Measurements from ENCODE around the gene CMSS1.
"Not testable (repeated sequence)": the region's sequence is repeated elsewhere in the genome, so short reads cannot be mapped to it uniquely, and the experiment has no call there.

The CMSS1 gene

DNA sequence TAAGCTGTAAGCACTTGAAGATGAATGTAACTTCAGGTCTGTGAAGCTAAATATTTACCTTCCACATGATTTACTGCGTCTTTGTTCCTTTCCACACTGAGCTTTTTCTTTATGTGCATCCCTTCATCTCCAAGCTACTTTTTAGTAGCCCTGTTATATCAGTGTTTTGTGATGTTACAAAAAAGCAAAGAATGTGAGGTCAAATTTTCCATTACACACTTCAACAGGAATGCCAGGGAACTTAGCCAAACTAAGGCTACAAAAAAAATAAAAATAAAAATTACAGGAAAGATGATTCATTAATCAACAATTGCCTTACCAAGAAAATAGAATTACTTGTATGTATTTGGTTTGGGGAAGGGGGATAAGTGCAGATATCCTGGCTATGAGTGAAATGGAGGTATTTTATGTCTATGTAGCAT lies 223.7 kb downstream of the CMSS1 start:
- Histone ChIP-seq H3K4me3 (ENCODE audit: low read length) (no peak overlapping the region), H3K9ac (ENCODE audit: low read length) (no peak overlapping the region), H3K4me1 (ENCODE audit: control insufficient read depth, insufficient read depth, low read length) (peaks cover 20% of the 10 kb centered on the region), H3K27me3 (ENCODE audit: control insufficient read depth, insufficient read depth, low read length) (no peaks in the 10 kb centered on the region), H3K36me3 (ENCODE audit: control insufficient read depth, insufficient read depth, low read length) (no peaks in the 10 kb centered on the region), H3K9me3 (ENCODE audit: control insufficient read depth, low read length) (no peaks in the 10 kb centered on the region)

DNA sequence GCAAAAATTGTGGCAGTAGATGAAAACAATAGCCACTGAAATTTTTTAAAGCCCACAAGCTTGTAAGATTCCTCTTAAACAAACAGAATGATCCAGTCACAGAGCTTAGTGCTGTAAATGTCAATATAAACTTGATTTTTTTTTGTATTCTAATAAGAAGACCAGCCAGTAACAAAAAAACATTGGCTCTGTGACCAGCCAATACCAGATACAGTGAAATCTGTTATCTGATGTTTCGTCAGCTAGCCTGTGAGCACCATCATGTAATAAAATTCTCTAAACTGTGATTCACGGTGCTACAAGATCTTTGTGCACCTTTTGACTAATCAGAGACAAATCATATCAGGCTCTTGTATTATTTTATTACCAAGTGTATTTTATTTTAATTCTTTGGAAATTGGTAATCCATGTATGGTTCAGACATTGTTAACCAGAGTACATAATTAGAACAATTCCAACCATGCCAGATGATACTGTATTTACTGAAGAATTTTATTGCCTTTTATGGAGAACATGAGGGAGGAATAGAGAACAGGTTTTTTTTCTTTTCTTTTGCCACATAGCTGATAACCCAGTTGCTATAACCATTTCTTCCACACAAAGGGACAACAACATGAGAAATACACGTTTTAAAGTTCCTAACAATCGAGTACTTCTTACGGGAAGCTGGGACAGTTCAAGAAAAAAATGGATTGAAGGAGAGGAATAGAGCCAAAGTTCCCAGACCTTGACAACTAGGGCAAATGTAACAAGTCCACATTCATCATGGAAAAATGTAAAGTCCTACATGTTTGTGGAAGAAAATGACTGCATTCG lies 224.7 kb downstream of the CMSS1 start:
- Histone ChIP-seq H3K9me3 (ENCODE audit: control insufficient read depth, low read length) (no peaks in the 10 kb centered on the region), H3K36me3 (ENCODE audit: control insufficient read depth, insufficient read depth, low read length) (no peaks in the 10 kb centered on the region), H3K4me3 (ENCODE audit: low read length) (no peak overlapping the region), H3K9ac (ENCODE audit: low read length) (no peak overlapping the region), H3K4me1 (ENCODE audit: control insufficient read depth, insufficient read depth, low read length) (peaks cover 26% of the 10 kb centered on the region), H3K27me3 (ENCODE audit: control insufficient read depth, insufficient read depth, low read length) (no peaks in the 10 kb centered on the region)

DNA sequence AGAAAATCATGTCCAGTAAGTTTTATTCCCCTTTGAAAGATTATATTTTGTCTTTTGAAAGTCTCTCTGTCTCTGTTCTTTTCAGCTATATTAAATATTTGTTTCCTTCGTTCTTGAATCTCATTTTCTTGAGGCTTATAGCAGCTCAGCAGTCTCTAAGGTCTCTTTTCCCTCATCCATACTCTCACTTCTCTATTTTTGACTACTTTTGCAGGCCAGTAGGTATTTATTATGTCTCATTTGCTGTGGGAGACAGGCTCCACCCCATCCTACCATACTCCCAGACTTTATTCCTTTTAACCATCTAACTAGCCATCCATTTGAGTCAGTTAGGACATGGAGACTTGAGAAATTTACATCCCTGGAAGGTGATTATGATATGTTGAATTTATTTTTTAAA lies 225.6 kb downstream of the CMSS1 start:
- Histone ChIP-seq H3K4me1 (ENCODE audit: control insufficient read depth, insufficient read depth, low read length) (peaks cover 35% of the 10 kb centered on the region), H3K9me3 (ENCODE audit: control insufficient read depth, low read length) (no peaks in the 10 kb centered on the region), H3K27me3 (ENCODE audit: control insufficient read depth, insufficient read depth, low read length) (no peaks in the 10 kb centered on the region), H3K9ac (ENCODE audit: low read length) (no peak overlapping the region), H3K36me3 (ENCODE audit: control insufficient read depth, insufficient read depth, low read length) (no peaks in the 10 kb centered on the region), H3K4me3 (ENCODE audit: low read length) (no peak overlapping the region)

DNA sequence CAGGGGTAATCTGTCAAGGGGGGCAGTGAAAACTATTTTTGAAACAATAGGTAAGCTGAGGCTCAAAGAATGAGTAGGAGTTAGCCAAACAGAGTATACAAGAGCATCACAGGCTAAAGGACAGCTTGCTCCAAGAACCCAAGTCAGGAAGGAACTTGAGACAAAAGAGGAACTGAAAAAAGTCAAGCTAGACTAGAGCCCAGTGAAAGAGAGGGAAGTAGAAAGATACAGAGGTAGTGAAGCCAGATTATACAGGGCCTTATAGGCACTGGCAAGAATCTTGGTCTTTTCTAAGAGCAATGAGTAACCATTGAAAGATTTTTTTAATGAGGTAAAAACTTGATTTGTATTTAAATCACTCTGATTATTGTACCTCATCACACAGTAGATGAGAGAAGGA lies 226.7 kb downstream of the CMSS1 start:
- H3K9ac ChIP-seq (ENCODE audit: low read length): no peak overlapping the region
- H3K4me1 ChIP-seq (ENCODE audit: control insufficient read depth, insufficient read depth, low read length): peaks cover 37% of the 10 kb centered on the region
- H3K4me3 ChIP-seq (ENCODE audit: low read length): no peak overlapping the region
- no peaks in the 10 kb centered on the region for H3K9me3 ChIP-seq (ENCODE audit: control insufficient read depth, low read length)
- H3K27me3 ChIP-seq (ENCODE audit: control insufficient read depth, insufficient read depth, low read length): no peaks in the 10 kb centered on the region
- H3K36me3 ChIP-seq (ENCODE audit: control insufficient read depth, insufficient read depth, low read length): no peaks in the 10 kb centered on the region

DNA sequence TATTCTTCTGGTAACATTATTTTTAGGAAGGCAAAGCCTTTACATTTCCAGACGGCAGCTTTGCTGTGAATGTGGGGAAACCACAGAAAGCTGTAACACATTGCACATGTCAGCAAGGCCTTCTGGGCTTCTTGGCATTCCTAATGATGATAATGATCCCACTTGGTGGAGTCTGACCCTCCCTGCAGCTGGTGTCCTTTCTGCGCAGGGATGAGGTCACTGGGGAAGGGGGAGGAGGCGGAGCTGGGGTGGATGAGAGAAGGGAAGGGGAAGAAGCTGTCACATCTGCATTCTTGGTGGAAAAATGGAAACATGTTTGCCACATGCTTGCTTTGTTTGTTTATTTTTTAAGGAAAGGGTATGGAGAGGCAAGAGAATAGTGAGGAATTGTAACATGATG lies 228.0 kb downstream of the CMSS1 start:
- H3K9me3 ChIP-seq (ENCODE audit: control insufficient read depth, low read length): no peaks in the 10 kb centered on the region
- H3K4me1 ChIP-seq (ENCODE audit: control insufficient read depth, insufficient read depth, low read length): peaks cover 33% of the 10 kb centered on the region
- H3K4me3 ChIP-seq (ENCODE audit: low read length): no peak overlapping the region
- no peaks in the 10 kb centered on the region for H3K27me3 ChIP-seq (ENCODE audit: control insufficient read depth, insufficient read depth, low read length)
- H3K36me3 ChIP-seq (ENCODE audit: control insufficient read depth, insufficient read depth, low read length): no peaks in the 10 kb centered on the region
- H3K9ac ChIP-seq (ENCODE audit: low read length): no peak overlapping the region

DNA sequence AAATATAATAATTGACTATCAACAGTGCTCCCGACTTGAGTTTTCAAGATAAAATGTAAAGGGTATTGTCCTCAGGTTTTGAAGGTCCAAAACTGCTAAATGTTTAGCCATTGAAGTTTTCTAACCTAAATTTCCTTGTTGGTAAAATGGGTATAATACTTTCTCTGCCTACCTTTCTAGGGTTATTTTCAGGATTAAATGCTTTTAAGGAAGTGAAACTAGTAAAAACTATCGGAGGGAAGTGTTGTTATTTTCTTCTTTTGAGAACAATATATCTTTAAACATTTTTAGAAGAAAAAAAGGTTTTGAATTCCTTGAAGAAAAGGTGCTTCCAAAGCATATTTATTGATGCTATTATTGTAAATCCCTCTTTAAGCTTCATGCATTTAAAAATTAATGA lies 229.3 kb downstream of the CMSS1 start:
- Histone ChIP-seq H3K9ac (ENCODE audit: low read length) (peak overlapping the region; percentile 17), H3K36me3 (ENCODE audit: control insufficient read depth, insufficient read depth, low read length) (no peaks in the 10 kb centered on the region), H3K4me1 (ENCODE audit: control insufficient read depth, insufficient read depth, low read length) (peaks cover 22% of the 10 kb centered on the region), H3K4me3 (ENCODE audit: low read length) (no peak overlapping the region), H3K27me3 (ENCODE audit: control insufficient read depth, insufficient read depth, low read length) (no peaks in the 10 kb centered on the region), H3K9me3 (ENCODE audit: control insufficient read depth, low read length) (no peaks in the 10 kb centered on the region)

DNA sequence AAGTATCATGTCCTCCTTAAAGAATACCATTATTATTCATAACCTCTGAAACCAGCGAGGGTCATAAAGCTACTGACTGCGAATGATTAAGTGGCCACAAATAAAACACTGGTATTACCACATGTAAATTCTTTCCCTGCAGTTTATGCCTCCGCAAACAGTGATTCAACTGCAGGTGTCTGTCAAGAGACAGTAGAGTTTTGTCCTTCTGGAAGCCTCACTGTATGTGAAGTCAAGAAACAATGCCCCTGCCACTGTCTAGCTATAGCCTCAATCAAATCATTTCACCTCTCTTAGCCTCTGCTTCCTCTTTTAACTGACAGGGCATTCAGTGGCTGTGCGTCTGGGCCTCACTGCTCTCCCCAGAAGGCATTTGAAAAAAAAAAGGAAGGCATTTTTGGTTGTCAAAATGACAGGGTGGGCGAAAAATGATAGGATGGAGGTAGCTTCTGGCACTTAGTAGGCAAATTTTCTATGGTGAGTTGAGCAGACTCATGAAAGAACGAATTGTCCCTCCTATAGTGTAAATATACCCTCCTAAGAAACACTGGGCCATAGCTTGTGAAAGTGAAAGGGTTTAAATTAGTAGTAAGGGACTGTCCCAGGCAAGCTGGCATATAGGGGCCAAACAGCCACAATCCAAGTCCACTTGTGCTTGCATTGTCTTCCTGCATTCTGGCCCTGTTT lies 229.9 kb downstream of the CMSS1 start:
- Histone ChIP-seq H3K9ac (ENCODE audit: low read length) (peak overlapping the region; percentile 20), H3K27me3 (ENCODE audit: control insufficient read depth, insufficient read depth, low read length) (no peaks in the 10 kb centered on the region), H3K4me1 (ENCODE audit: control insufficient read depth, insufficient read depth, low read length) (peaks cover 22% of the 10 kb centered on the region), H3K9me3 (ENCODE audit: control insufficient read depth, low read length) (no peaks in the 10 kb centered on the region), H3K36me3 (ENCODE audit: control insufficient read depth, insufficient read depth, low read length) (no peaks in the 10 kb centered on the region), H3K4me3 (ENCODE audit: low read length) (no peak overlapping the region)

DNA sequence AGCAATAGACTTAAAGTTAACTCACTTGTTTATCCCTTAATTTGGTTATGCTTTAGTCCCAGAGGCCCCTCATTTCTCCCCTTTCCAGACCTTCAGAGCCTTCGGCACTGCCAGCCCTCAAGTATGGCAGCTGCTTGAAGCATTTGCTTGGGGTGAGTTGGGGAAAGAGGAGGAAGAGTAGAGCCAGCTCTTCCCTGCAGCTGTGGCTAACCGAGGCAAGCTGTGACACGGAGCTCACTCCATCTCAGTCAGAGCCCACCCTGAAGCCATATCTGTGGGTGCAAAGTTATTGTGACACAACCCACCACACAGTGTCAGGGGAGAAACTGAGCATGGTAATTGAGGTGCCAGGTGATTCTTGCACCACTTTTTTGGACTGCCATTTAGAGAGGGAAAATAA lies 230.6 kb downstream of the CMSS1 start:
- H3K27me3 ChIP-seq (ENCODE audit: control insufficient read depth, insufficient read depth, low read length): no peaks in the 10 kb centered on the region
- H3K9ac ChIP-seq (ENCODE audit: low read length): no peak overlapping the region
- no peaks in the 10 kb centered on the region for H3K36me3 ChIP-seq (ENCODE audit: control insufficient read depth, insufficient read depth, low read length)
- H3K4me3 ChIP-seq (ENCODE audit: low read length): no peak overlapping the region
- peaks cover 23% of the 10 kb centered on the region for H3K4me1 ChIP-seq (ENCODE audit: control insufficient read depth, insufficient read depth, low read length)
- no peaks in the 10 kb centered on the region for H3K9me3 ChIP-seq (ENCODE audit: control insufficient read depth, low read length)

DNA sequence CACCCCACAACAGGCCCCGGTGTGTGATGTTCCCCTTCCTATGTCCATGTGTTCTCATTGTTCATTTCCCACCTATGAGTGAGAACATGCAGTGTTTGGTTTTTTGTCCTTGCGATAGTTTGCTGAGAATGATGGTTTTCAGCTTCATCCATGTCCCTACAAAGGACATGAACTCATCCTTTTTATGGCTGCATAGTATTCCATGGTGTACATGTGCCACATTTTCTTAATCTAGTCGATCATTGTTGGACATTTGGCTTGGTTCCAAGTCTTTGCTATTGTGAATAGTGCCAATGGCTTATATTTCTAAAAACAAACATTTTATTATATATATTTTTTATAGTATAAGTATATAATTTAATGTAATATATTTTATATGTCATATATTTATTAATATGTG lies 233.9 kb downstream of the CMSS1 start:
- H3K4me1 ChIP-seq (ENCODE audit: control insufficient read depth, insufficient read depth, low read length): peaks cover 31% of the 10 kb centered on the region
- not testable (repeated sequence) for H3K9ac ChIP-seq (ENCODE audit: low read length); H3K9me3 ChIP-seq (ENCODE audit: control insufficient read depth, low read length); H3K4me3 ChIP-seq (ENCODE audit: low read length); H3K27me3 ChIP-seq (ENCODE audit: control insufficient read depth, insufficient read depth, low read length); H3K36me3 ChIP-seq (ENCODE audit: control insufficient read depth, insufficient read depth, low read length)

DNA sequence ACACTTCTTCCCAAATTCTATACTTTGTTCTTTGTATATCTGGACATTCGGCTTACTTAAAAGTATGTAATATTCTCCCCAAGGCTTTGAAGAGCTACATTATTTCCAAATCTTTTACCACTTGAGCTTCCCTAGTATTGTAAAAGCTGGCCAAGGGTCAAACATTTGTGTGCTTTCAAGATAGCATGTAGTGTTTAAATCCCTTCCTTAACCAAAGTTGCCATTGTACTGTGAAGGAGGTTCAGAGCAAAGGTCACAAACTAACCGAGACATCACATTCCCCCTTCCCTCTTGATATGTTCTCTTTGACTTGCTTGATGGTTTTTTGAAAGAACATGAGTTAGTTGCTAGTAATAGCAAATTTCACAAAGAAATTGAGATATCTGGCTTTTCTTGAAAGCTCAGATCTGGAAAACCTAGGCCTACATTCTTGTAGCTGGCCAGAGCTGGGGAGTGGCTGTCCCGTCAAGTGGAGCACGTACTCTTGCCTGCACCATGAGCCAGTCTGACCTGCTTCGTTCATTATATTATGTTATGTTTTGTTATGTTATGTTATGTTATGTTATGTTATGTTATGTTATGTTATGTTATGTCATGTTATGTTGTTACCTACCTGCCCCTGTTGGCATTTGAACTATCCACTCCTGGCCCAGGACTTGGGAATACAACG lies 236.4 kb downstream of the CMSS1 start:
- no peak overlapping the region for H3K4me3 ChIP-seq (ENCODE audit: low read length)
- no peaks in the 10 kb centered on the region for H3K27me3 ChIP-seq (ENCODE audit: control insufficient read depth, insufficient read depth, low read length)
- no peaks in the 10 kb centered on the region for H3K9me3 ChIP-seq (ENCODE audit: control insufficient read depth, low read length)
- no peak overlapping the region for H3K9ac ChIP-seq (ENCODE audit: low read length)
- no peaks in the 10 kb centered on the region for H3K36me3 ChIP-seq (ENCODE audit: control insufficient read depth, insufficient read depth, low read length)
- peaks cover 15% of the 10 kb centered on the region for H3K4me1 ChIP-seq (ENCODE audit: control insufficient read depth, insufficient read depth, low read length)

DNA sequence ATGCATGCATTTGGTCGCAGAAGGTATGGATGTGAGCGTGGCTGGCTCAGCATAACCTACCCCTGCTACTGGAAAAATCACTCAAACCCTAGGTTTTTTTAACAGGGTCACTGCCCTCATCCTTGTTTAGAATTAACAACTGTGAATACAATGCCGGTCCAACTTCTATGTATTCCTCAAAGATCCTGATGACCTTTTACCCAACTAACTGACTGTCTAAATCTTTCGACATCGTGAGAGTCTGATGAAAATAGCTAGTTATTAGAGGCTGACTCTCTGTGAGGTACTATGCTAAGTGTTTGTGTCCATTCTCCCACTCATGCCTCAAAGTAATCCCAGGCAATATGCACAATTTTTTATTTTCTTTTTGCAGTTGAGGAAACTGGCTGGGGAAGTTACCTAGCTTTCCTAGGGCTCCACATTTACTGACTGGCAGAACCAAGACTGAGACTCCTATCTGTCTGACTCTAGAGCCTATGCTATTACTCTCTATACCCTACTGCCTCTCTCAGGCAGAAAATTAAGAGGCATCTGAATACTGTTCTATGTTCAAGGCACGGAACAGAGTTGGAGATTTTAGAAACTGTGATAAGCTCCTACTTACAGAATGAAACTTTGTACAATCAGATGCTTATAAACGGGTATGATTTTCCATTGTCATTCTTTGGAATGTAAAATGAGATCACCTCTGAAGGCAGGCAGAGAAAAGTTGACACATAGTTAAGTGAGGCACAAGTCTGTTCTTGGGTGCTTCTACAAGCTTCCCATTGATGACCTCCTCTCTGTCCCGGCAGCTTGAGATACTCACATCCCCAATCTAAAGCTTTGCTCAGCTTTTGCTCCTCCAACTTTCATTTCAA lies 240.3 kb downstream of the CMSS1 start:
- no peaks in the 10 kb centered on the region for H3K27me3 ChIP-seq (ENCODE audit: control insufficient read depth, insufficient read depth, low read length)
- H3K9ac ChIP-seq (ENCODE audit: low read length): no peak overlapping the region
- no peak overlapping the region for H3K4me3 ChIP-seq (ENCODE audit: low read length)
- H3K9me3 ChIP-seq (ENCODE audit: control insufficient read depth, low read length): no peaks in the 10 kb centered on the region
- H3K4me1 ChIP-seq (ENCODE audit: control insufficient read depth, insufficient read depth, low read length): peaks cover 15% of the 10 kb centered on the region
- H3K36me3 ChIP-seq (ENCODE audit: control insufficient read depth, insufficient read depth, low read length): no peaks in the 10 kb centered on the region
